ENCODE results near the gene ADCY5. TPM values are rescaled to one million over a fixed set of nuclear protein-coding genes. Genes with fewer than 3 reads are reported as not detected.

ADCY5 gene
- total and polyA plus RNA-seq, 5 donors from 2014 or later = 0.08 to 0.15 TPM; not detected in 3

GRCh38 chr3:123485551-123485950 is 36.7 kb upstream of the ADCY5 start:
- Histone ChIP-seq H3K4me1 (ENCODE audit: control insufficient read depth, insufficient read depth, low read length, poor library complexity, severe bottlenecking) (no peaks in the 10 kb centered on the region), H3K27me3 (ENCODE audit: control insufficient read depth, insufficient read depth, low read length) (no peaks in the 10 kb centered on the region), H3K27ac (ENCODE audit: insufficient read depth, low read length, poor library complexity, severe bottlenecking) (no peak overlapping the region), H3K4me3 (ENCODE audit: low read depth, low read length) (no peak overlapping the region), H3K9me3 (ENCODE audit: control insufficient read depth in 2 of 2, low read length in 2 of 2) (no peaks in the 10 kb centered on the region), H3K36me3 (ENCODE audit: control insufficient read depth, insufficient read depth, low read length) (no peaks in the 10 kb centered on the region)
- DNase-seq = no peak
- Mint-ChIP-seq H3K36me3 (peaks cover 3% of the 10 kb centered on the region), H3K27me3 (peaks cover 5% of the 10 kb centered on the region), H3K4me3 (no peak overlapping the region), H3K4me1 (peaks cover 0 to 2% (median 0%) of the 10 kb centered on the region in 4 donors), H3K9me3 (peaks cover 0 to 1% (median 0%) of the 10 kb centered on the region in 7 donors), H3K27ac (no peak overlapping the region)
- no peak for ATAC-seq (ENCODE audit: low read depth in 2 of 2)

GRCh38 chr3:123483146-123483545 is 34.3 kb upstream of the ADCY5 start:
- H3K4me1 ChIP-seq (ENCODE audit: control insufficient read depth, insufficient read depth, low read length, poor library complexity, severe bottlenecking) = no peaks in the 10 kb centered on the region
- H3K27ac ChIP-seq (ENCODE audit: insufficient read depth, low read length, poor library complexity, severe bottlenecking) = no peak overlapping the region
- DNase-seq (no peak), ATAC-seq (ENCODE audit: low read depth in 2 of 2) (no peak)
- H3K27me3 ChIP-seq (ENCODE audit: control insufficient read depth, insufficient read depth, low read length) = peaks cover 3% of the 10 kb centered on the region
- no peaks in the 10 kb centered on the region for H3K4me1 Mint-ChIP-seq
- no peak overlapping the region for H3K4me3 Mint-ChIP-seq
- H3K9me3 Mint-ChIP-seq = peaks cover 0 to 1% (median 0%) of the 10 kb centered on the region in 7 donors
- H3K4me3 ChIP-seq (ENCODE audit: low read depth, low read length) = no peak overlapping the region
- H3K36me3 ChIP-seq (ENCODE audit: control insufficient read depth, insufficient read depth, low read length) = no peaks in the 10 kb centered on the region
- no peaks in the 10 kb centered on the region for H3K9me3 ChIP-seq (ENCODE audit: control insufficient read depth in 2 of 2, low read length in 2 of 2)
- no peaks in the 10 kb centered on the region for H3K36me3 Mint-ChIP-seq
- peaks cover 5% of the 10 kb centered on the region for H3K27me3 Mint-ChIP-seq
- no peak overlapping the region for H3K27ac Mint-ChIP-seq

GRCh38 chr3:123481722-123482457 is 33.0 kb upstream of the ADCY5 start:
- peaks cover 3% of the 10 kb centered on the region for H3K27me3 ChIP-seq (ENCODE audit: control insufficient read depth, insufficient read depth, low read length)
- H3K36me3 ChIP-seq (ENCODE audit: control insufficient read depth, insufficient read depth, low read length) = no peaks in the 10 kb centered on the region
- no peak overlapping the region for H3K27ac ChIP-seq (ENCODE audit: insufficient read depth, low read length, poor library complexity, severe bottlenecking)
- no peak for DNase-seq
- H3K4me1 ChIP-seq (ENCODE audit: control insufficient read depth, insufficient read depth, low read length, poor library complexity, severe bottlenecking) = no peaks in the 10 kb centered on the region
- ATAC-seq (ENCODE audit: low read depth in 2 of 2) = no peak
- Mint-ChIP-seq H3K36me3 (no peaks in the 10 kb centered on the region), H3K4me3 (no peak overlapping the region), H3K27ac (no peak overlapping the region), H3K9me3 (peaks cover 0 to 1% (median 0%) of the 10 kb centered on the region in 7 donors), H3K27me3 (peaks cover 11% of the 10 kb centered on the region), H3K4me1 (no peaks in the 10 kb centered on the region)
- no peaks in the 10 kb centered on the region for H3K9me3 ChIP-seq (ENCODE audit: control insufficient read depth in 2 of 2, low read length in 2 of 2)
- no peak overlapping the region for H3K4me3 ChIP-seq (ENCODE audit: low read depth, low read length)

- Mint-ChIP-seq H3K27ac (no peak overlapping the region), H3K36me3 (no peaks in the 10 kb centered on the region), H3K9me3 (peaks cover 0 to 1% (median 0%) of the 10 kb centered on the region in 7 donors), H3K4me1 (no peaks in the 10 kb centered on the region), H3K27me3 (peaks cover 16% of the 10 kb centered on the region), H3K4me3 (no peak overlapping the region)
- H3K4me1 ChIP-seq (ENCODE audit: control insufficient read depth, insufficient read depth, low read length, poor library complexity, severe bottlenecking) = no peaks in the 10 kb centered on the region
- H3K9me3 ChIP-seq (ENCODE audit: control insufficient read depth in 2 of 2, low read length in 2 of 2) = no peaks in the 10 kb centered on the region
- H3K4me3 ChIP-seq (ENCODE audit: low read depth, low read length) = no peak overlapping the region
- no peak overlapping the region for H3K27ac ChIP-seq (ENCODE audit: insufficient read depth, low read length, poor library complexity, severe bottlenecking)
- no peaks in the 10 kb centered on the region for H3K36me3 ChIP-seq (ENCODE audit: control insufficient read depth, insufficient read depth, low read length)
- DNase-seq = no peak
- ATAC-seq (ENCODE audit: low read depth in 2 of 2) = no peak
- peaks cover 3% of the 10 kb centered on the region for H3K27me3 ChIP-seq (ENCODE audit: control insufficient read depth, insufficient read depth, low read length)
These were observed 32.2 kb upstream of the ADCY5 start for GRCh38 chr3:123481071-123481470.

GRCh38 chr3:123480428-123480827 is 31.5 kb upstream of the ADCY5 start:
- no peak for ATAC-seq (ENCODE audit: low read depth in 2 of 2)
- H3K9me3 ChIP-seq (ENCODE audit: control insufficient read depth in 2 of 2, low read length in 2 of 2) = no peaks in the 10 kb centered on the region
- H3K27me3 Mint-ChIP-seq = peaks cover 16% of the 10 kb centered on the region
- H3K4me1 Mint-ChIP-seq = no peaks in the 10 kb centered on the region
- H3K36me3 Mint-ChIP-seq = no peaks in the 10 kb centered on the region
- no peak overlapping the region for H3K27ac ChIP-seq (ENCODE audit: insufficient read depth, low read length, poor library complexity, severe bottlenecking)
- no peaks in the 10 kb centered on the region for H3K36me3 ChIP-seq (ENCODE audit: control insufficient read depth, insufficient read depth, low read length)
- no peaks in the 10 kb centered on the region for H3K4me1 ChIP-seq (ENCODE audit: control insufficient read depth, insufficient read depth, low read length, poor library complexity, severe bottlenecking)
- H3K27ac Mint-ChIP-seq = no peak overlapping the region
- H3K9me3 Mint-ChIP-seq = peaks cover 0 to 1% (median 0%) of the 10 kb centered on the region in 7 donors
- H3K4me3 Mint-ChIP-seq = no peak overlapping the region
- DNase-seq = no peak
- H3K27me3 ChIP-seq (ENCODE audit: control insufficient read depth, insufficient read depth, low read length) = peaks cover 3% of the 10 kb centered on the region
- H3K4me3 ChIP-seq (ENCODE audit: low read depth, low read length) = no peak overlapping the region

- peak overlapping the region in 1 of 3 donors; percentile 23 for H3K27ac Mint-ChIP-seq
These were observed 31.0 kb upstream of the ADCY5 start for GRCh38 chr3:123479891-123480290.

DNA sequence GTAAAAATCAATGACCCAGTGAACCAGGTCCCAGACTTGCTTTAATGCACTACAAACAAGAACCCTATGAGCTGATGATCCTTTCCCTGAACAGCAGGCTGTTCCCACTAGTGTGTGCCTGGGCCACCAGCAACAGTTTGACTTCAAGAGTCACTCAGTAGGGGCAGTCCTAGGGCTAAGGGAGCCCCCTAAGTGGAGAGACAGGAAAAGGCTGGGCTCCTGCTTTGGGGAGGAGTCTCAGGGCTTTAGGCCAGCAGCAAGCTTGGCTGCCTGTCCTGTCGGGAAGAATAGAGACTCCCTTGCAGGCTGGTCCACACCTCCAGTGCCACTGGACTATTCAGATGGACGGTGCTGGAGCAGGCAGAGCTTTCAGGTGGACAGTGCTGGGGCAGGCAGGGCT is 29.4 kb upstream of the ADCY5 start:
- Mint-ChIP-seq H3K27me3 (peaks cover 29% of the 10 kb centered on the region), H3K27ac (no peak overlapping the region), H3K4me3 (no peak overlapping the region), H3K9me3 (peaks cover 0 to 1% (median 0%) of the 10 kb centered on the region in 7 donors), H3K4me1 (no peaks in the 10 kb centered on the region), H3K36me3 (no peaks in the 10 kb centered on the region)
- no peak overlapping the region for H3K4me3 ChIP-seq (ENCODE audit: low read depth, low read length)
- peaks cover 3% of the 10 kb centered on the region for H3K27me3 ChIP-seq (ENCODE audit: control insufficient read depth, insufficient read depth, low read length)
- DNase-seq (no peak), ATAC-seq (ENCODE audit: low read depth in 2 of 2) (no peak)
- no peaks in the 10 kb centered on the region for H3K36me3 ChIP-seq (ENCODE audit: control insufficient read depth, insufficient read depth, low read length)
- no peak overlapping the region for H3K27ac ChIP-seq (ENCODE audit: insufficient read depth, low read length, poor library complexity, severe bottlenecking)
- H3K4me1 ChIP-seq (ENCODE audit: control insufficient read depth, insufficient read depth, low read length, poor library complexity, severe bottlenecking) = no peaks in the 10 kb centered on the region
- H3K9me3 ChIP-seq (ENCODE audit: control insufficient read depth in 2 of 2, low read length in 2 of 2) = no peaks in the 10 kb centered on the region

More at GRCh38 chr3:123479891-123480290, 31.0 kb upstream of the ADCY5 start:
- Mint-ChIP-seq H3K36me3 (no peaks in the 10 kb centered on the region), H3K4me3 (no peak overlapping the region), H3K9me3 (peaks cover 0 to 1% (median 0%) of the 10 kb centered on the region in 7 donors), H3K4me1 (no peaks in the 10 kb centered on the region), H3K27me3 (peaks cover 20% of the 10 kb centered on the region)
- peaks cover 3% of the 10 kb centered on the region for H3K27me3 ChIP-seq (ENCODE audit: control insufficient read depth, insufficient read depth, low read length)
- DNase-seq (no peak), ATAC-seq (ENCODE audit: low read depth in 2 of 2) (no peak)
- H3K4me3 ChIP-seq (ENCODE audit: low read depth, low read length) = no peak overlapping the region
- H3K4me1 ChIP-seq (ENCODE audit: control insufficient read depth, insufficient read depth, low read length, poor library complexity, severe bottlenecking) = no peaks in the 10 kb centered on the region
- no peak overlapping the region for H3K27ac ChIP-seq (ENCODE audit: insufficient read depth, low read length, poor library complexity, severe bottlenecking)
- H3K36me3 ChIP-seq (ENCODE audit: control insufficient read depth, insufficient read depth, low read length) = no peaks in the 10 kb centered on the region
- no peaks in the 10 kb centered on the region for H3K9me3 ChIP-seq (ENCODE audit: control insufficient read depth in 2 of 2, low read length in 2 of 2)
